OCI-LY7 (cell line): ENCODE measurements around the gene SCN4B.

Source experiments
- EZH2phosphoT487 ChIP-seq: fragments of 200-600 bp; sonication (generic); IDR thresholded peaks from 2 replicates; pipeline ENCODE4 v1.6.1; 2018; ENCODE audit warnings: low read depth, borderline replicate concordance, mild to moderate bottlenecking, mixed run types, antibody characterized with exemption, low read length, moderate library complexity, mixed read lengths
- TF ChIP-seq, protein P1 (sequence below): fragments of 200-600 bp; sonication (generic); conservative IDR thresholded peaks from 2 replicates; pipeline ENCODE4 v1.5.1; 2014; ENCODE audit warnings: mild to moderate bottlenecking, antibody characterized with exemption, low read length, moderate library complexity, mixed read lengths

GRCh38 chr11:118163494-118163893 lies 10.9 kb upstream of the SCN4B start:
- TF ChIP-seq, protein P1, sequence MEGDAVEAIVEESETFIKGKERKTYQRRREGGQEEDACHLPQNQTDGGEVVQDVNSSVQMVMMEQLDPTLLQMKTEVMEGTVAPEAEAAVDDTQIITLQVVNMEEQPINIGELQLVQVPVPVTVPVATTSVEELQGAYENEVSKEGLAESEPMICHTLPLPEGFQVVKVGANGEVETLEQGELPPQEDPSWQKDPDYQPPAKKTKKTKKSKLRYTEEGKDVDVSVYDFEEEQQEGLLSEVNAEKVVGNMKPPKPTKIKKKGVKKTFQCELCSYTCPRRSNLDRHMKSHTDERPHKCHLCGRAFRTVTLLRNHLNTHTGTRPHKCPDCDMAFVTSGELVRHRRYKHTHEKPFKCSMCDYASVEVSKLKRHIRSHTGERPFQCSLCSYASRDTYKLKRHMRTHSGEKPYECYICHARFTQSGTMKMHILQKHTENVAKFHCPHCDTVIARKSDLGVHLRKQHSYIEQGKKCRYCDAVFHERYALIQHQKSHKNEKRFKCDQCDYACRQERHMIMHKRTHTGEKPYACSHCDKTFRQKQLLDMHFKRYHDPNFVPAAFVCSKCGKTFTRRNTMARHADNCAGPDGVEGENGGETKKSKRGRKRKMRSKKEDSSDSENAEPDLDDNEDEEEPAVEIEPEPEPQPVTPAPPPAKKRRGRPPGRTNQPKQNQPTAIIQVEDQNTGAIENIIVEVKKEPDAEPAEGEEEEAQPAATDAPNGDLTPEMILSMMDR = no peak
- no peak for TF ChIP-seq EZH2phosphoT487
